WERI-Rb-1 (cell line): ENCODE data around the gene SIVA1.

ENCODE experiments used
- DNase-seq: peaks from one replicate; pipeline ENCODE4 v3.0.0-alpha.2; 2020
- H3K27ac ChIP-seq: fragments of 250-450 bp; sonication (Bioruptor Pico); 2 replicates; pipeline ENCODE4 v1.5.1; 2020; ENCODE audit warnings: mild to moderate bottlenecking, moderate library complexity
- H3K27me3 ChIP-seq: fragments of 250-450 bp; sonication (Bioruptor Pico); 2 replicates; pipeline ENCODE4 v1.5.1; 2021; ENCODE audit warnings: mild to moderate bottlenecking, low read depth, moderate library complexity; ENCODE audit not compliant: insufficient read depth, severe bottlenecking
- H3K36me3 ChIP-seq: fragments of 250-450 bp; sonication (Bioruptor Pico); 2 replicates; pipeline ENCODE4 v1.5.1; 2020; ENCODE audit warnings: mild to moderate bottlenecking, moderate library complexity
- H3K4me3 ChIP-seq: 2 replicates; pipeline ENCODE4 v1.5.1; 2011; ENCODE audit warnings: low read depth, mild to moderate bottlenecking, control low read depth, low read length
- H3K9me3 ChIP-seq: fragments of 250-450 bp; sonication (Bioruptor Pico); 2 replicates; pipeline ENCODE4 v1.5.1; 2021; ENCODE audit warnings: mild to moderate bottlenecking, moderate library complexity; ENCODE audit not compliant: severe bottlenecking
- TF ChIP-seq, protein P1 (sequence below): IDR thresholded peaks from 2 replicates; pipeline ENCODE4 v1.5.1; 2011; ENCODE audit warnings: low read depth, mild to moderate bottlenecking, control low read depth, inconsistent platforms, low read length

SIVA1 gene

DNA sequence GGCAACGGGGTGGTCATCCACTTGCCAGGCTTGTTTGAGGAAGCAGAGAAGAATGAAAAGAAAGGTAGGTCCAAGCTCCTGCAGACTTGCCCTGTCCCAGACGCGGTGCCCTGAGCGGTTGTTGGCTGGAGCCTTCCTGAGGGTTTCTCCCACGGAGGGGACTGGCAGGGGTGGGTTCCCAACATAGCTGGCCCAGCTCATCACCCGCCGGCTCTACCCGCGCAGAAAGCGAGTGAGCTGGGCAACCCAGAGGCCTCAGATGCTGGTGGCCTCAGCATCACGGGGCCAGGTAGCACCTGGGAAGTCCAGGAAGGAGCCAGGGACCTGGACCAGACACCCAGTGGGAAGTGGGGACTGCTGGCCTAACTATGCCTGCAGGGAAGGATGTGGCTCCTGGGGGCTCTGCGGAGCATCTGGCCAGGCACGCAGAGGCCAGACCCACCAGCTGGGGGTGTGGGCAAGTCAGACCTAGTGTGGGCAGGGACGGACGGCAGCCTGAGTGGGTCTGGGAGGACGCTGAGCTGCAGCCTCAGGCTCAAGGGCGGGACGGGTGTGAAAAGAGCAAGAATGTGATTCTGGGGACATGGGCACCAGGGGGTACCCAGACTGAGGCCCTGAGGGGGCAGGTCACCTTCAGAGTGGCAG lies 14.4 kb upstream of the SIVA1 start:
- TF ChIP-seq, protein P1, sequence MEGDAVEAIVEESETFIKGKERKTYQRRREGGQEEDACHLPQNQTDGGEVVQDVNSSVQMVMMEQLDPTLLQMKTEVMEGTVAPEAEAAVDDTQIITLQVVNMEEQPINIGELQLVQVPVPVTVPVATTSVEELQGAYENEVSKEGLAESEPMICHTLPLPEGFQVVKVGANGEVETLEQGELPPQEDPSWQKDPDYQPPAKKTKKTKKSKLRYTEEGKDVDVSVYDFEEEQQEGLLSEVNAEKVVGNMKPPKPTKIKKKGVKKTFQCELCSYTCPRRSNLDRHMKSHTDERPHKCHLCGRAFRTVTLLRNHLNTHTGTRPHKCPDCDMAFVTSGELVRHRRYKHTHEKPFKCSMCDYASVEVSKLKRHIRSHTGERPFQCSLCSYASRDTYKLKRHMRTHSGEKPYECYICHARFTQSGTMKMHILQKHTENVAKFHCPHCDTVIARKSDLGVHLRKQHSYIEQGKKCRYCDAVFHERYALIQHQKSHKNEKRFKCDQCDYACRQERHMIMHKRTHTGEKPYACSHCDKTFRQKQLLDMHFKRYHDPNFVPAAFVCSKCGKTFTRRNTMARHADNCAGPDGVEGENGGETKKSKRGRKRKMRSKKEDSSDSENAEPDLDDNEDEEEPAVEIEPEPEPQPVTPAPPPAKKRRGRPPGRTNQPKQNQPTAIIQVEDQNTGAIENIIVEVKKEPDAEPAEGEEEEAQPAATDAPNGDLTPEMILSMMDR, result no peak
- no peaks in the 10 kb centered on the region for H3K27me3 ChIP-seq
- no peak overlapping the region for H3K27ac ChIP-seq
- no peaks in the 10 kb centered on the region for H3K9me3 ChIP-seq
- H3K36me3 ChIP-seq, result no peaks in the 10 kb centered on the region
- no peak for DNase-seq
- no peak overlapping the region for H3K4me3 ChIP-seq

DNA sequence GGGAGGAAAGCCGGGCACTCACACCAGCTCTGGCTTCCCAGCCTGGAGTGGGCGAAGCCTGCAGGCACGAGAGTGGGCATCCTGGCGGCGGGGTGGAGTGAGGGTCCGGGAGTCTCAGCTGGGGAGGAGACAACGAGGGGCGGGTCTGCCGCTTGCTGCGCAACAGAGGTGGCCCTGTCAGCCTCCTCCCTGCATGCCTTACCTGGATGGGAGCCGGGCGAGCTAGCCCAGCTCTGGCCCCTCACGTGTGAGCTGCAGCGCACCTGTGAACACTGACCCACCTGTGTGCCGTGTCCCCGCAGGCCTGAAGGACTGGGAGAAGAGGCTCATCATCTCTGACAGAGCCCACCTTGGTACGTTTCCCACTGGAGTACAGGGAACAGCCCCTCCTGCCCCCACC lies 13.9 kb upstream of the SIVA1 start:
- no peaks in the 10 kb centered on the region for H3K27me3 ChIP-seq
- TF ChIP-seq, protein P1, result no peak
- H3K27ac ChIP-seq, result no peak overlapping the region
- H3K4me3 ChIP-seq, result no peak overlapping the region
- no peaks in the 10 kb centered on the region for H3K36me3 ChIP-seq
- DNase-seq, result no peak
- no peaks in the 10 kb centered on the region for H3K9me3 ChIP-seq

DNA sequence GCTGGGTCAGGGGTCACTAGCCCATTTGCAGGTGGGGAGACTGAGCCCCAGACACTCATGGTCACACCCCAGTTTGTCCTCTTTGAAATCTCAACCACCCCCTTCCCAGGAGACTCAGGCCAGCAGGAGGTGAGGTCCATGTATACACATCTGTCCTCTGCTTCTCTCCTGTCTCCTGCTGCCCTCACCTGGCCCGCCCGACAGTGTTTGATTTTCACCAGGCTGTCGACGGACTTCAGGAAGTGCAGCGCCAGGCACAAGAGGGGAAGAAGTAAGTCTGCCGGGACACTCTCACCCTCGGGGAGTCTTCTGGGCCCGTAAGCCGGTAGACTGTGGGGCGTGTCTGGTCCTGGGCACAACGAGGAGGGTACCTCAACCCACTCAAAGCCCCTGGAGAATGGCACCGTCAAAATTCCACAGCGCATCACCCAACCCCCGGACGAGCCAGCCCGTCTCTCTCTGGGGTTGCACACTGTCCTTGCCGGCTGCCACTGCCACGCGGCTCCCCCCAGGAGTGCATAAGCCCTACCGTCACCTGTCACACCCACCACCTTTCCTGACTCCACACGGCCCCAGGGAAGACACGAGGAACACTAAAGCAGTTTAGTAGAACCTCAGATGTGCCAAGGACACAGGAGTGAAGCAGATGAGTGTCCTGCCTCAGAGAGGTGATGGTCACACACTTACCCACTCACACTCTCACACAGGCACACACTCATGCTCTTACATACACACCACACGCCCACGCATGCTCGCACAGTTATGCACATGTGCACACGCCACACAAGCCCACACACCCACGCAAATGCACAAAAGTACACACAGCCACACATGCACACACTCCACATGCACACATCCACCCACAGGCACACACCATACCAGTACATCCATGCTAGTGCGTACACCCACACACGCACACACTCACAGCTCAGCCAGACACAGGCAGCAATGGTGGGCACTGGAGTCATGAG lies 13.1 kb upstream of the SIVA1 start:
- DNase-seq, result no peak
- Histone ChIP-seq H3K27me3 (no peaks in the 10 kb centered on the region), H3K27ac (no peak overlapping the region), H3K4me3 (no peak overlapping the region), H3K36me3 (no peaks in the 10 kb centered on the region), H3K9me3 (no peaks in the 10 kb centered on the region)
- TF ChIP-seq, protein P1, result no peak

DNA sequence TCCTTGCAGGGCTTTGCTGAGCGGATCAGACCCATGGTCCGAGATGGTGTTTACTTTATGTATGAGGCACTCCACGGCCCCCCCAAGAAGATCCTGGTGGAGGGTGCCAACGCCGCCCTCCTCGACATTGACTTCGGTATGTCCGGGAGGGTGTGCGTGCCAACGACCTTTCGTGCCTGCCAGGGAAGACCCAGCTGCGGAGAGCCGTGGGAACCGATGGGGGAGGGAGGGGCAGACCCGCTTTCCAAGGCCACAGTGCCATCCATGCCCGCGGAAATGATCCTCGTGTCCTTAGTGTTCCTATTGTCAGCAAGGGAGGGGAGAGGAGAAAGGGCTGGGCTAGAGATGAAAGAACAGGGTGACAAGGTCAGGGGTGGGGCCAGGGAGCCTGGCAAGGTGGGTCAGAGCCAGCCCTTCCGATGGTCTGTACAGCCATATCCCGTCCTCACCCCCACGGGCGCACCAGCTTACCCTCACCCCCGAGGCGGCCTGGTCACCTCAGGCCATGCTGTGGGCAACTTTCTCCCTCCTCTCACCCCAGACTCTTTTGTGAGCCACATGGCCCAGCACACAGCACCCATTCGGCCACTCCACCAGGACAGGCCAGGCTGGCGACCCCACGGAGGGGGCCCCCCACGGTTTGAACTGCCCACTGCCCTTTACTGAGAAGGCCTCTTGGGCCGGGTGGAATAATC lies 11.7 kb upstream of the SIVA1 start:
- Histone ChIP-seq H3K27ac (no peak overlapping the region), H3K36me3 (no peaks in the 10 kb centered on the region), H3K4me3 (no peak overlapping the region), H3K9me3 (no peaks in the 10 kb centered on the region), H3K27me3 (no peaks in the 10 kb centered on the region)
- DNase-seq, result no peak
- TF ChIP-seq, protein P1, result no peak

DNA sequence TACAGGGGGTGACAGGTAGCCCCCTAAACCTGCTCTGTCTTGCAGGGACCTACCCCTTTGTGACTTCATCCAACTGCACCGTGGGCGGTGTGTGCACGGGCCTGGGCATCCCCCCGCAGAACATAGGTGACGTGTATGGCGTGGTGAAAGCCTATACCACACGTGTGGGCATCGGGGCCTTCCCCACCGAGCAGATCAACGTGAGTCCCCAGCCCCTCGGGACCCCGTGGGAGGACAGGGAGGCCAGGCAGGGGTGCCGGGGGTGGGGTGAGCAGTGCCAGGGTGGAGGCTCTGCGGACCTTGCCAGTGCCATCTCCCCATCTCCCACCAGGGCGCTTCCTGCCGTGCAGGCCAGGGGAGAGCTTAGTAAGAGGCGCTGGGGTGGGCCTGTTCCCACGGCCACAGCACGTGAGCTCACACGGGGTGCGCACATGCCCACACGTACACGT lies 11.1 kb upstream of the SIVA1 start:
- DNase-seq, result no peak
- TF ChIP-seq, protein P1, result no peak
- H3K36me3 ChIP-seq, result no peaks in the 10 kb centered on the region
- H3K27me3 ChIP-seq, result no peaks in the 10 kb centered on the region
- no peaks in the 10 kb centered on the region for H3K9me3 ChIP-seq
- no peak overlapping the region for H3K4me3 ChIP-seq
- H3K27ac ChIP-seq, result no peak overlapping the region
